Osteocyte (in vitro differentiated cells): ENCODE results near the gene DNAI1. TPM values are rescaled to one million over a fixed set of nuclear protein-coding genes. Genes with fewer than 3 reads are reported as not detected.
"Not testable (repeated sequence)": the region's sequence is repeated elsewhere in the genome, so short reads cannot be mapped to it uniquely, and the experiment has no call there.

Experiments used
- DNase-seq: peaks from one replicate; pipeline ENCODE4 v3.0.0; 2021; ENCODE audit warnings: mixed read lengths; ENCODE audit not compliant: unreplicated experiment; ENCODE audit errors: extremely low spot score
- H3K27ac Mint-ChIP-seq: one replicate; pipeline ENCODE4 v1.8.0; 2021; ENCODE audit warnings: mild to moderate bottlenecking, mixed read lengths; ENCODE audit not compliant: unreplicated experiment
- H3K27me3 Mint-ChIP-seq: one replicate; pipeline ENCODE4 v1.8.0; 2021; ENCODE audit warnings: mixed read lengths; ENCODE audit not compliant: unreplicated experiment
- H3K36me3 Mint-ChIP-seq: one replicate; pipeline ENCODE4 v1.8.0; 2021; ENCODE audit warnings: mixed read lengths; ENCODE audit not compliant: unreplicated experiment
- H3K4me1 Mint-ChIP-seq: one replicate; pipeline ENCODE4 v1.8.0; 2021; ENCODE audit warnings: mixed read lengths; ENCODE audit not compliant: unreplicated experiment
- H3K4me3 Mint-ChIP-seq: one replicate; pipeline ENCODE4 v1.8.0; 2021; ENCODE audit warnings: mild to moderate bottlenecking, moderate library complexity, mixed read lengths; ENCODE audit not compliant: unreplicated experiment
- H3K9me3 Mint-ChIP-seq: one replicate; pipeline ENCODE4 v1.8.0; 2021; ENCODE audit warnings: mixed read lengths; ENCODE audit not compliant: unreplicated experiment
- CTCF ChIP-seq: fragments of 200-600 bp; sonication (generic); IDR thresholded peaks from 2 replicates; pipeline ENCODE4 v1.5.0; 2021; ENCODE audit warnings: antibody characterized with exemption, mild to moderate bottlenecking, moderate library complexity
- total RNA-seq: library from RNA; stranded (reverse); gene quantifications from 2 replicates; pipeline ENCODE4 v1.2.1, GENCODE V29; 2021

The DNAI1 gene
- total RNA-seq, 1 donor from 2014 or later: not detected

GRCh38 chr9:34526026-34526425 is 67.4 kb downstream of the DNAI1 start:
- no peak overlapping the region for H3K27ac Mint-ChIP-seq
- no peaks in the 10 kb centered on the region for H3K36me3 Mint-ChIP-seq
- no peak for DNase-seq
- no peaks in the 10 kb centered on the region for H3K9me3 Mint-ChIP-seq
- H3K4me3 Mint-ChIP-seq: no peak overlapping the region
- H3K4me1 Mint-ChIP-seq: peaks cover 4% of the 10 kb centered on the region
- H3K27me3 Mint-ChIP-seq: peaks cover 52% of the 10 kb centered on the region
- TF ChIP-seq CTCF: no peak

GRCh38 chr9:34532041-34532440 is 73.4 kb downstream of the DNAI1 start:
- H3K4me1 Mint-ChIP-seq, H3K36me3 Mint-ChIP-seq: not testable (repeated sequence)
- peaks cover 58% of the 10 kb centered on the region for H3K27me3 Mint-ChIP-seq

GRCh38 chr9:34536685-34537084 is 78.1 kb downstream of the DNAI1 start:
- Mint-ChIP-seq H3K36me3 (no peaks in the 10 kb centered on the region), H3K4me1 (no peaks in the 10 kb centered on the region), H3K4me3 (no peak overlapping the region), H3K27ac (no peak overlapping the region), H3K9me3 (no peaks in the 10 kb centered on the region), H3K27me3 (peaks cover 49% of the 10 kb centered on the region)
- no peak for DNase-seq
- no peak for TF ChIP-seq CTCF

More at GRCh38 chr9:34532041-34532440, 73.4 kb downstream of the DNAI1 start:
- not testable (repeated sequence) for DNase-seq, H3K27ac Mint-ChIP-seq, H3K4me3 Mint-ChIP-seq, H3K9me3 Mint-ChIP-seq

- Mint-ChIP-seq H3K4me3 (no peak overlapping the region), H3K9me3 (no peaks in the 10 kb centered on the region), H3K27ac (no peak overlapping the region), H3K36me3 (no peaks in the 10 kb centered on the region), H3K4me1 (no peaks in the 10 kb centered on the region), H3K27me3 (peaks cover 58% of the 10 kb centered on the region)
- no peak for DNase-seq
- no peak for TF ChIP-seq CTCF
These were observed 82.2 kb downstream of the DNAI1 start for GRCh38 chr9:34540827-34541226.

GRCh38 chr9:34541540-34541939 is 82.9 kb downstream of the DNAI1 start:
- H3K4me1 Mint-ChIP-seq: no peaks in the 10 kb centered on the region
- H3K9me3 Mint-ChIP-seq: no peaks in the 10 kb centered on the region
- H3K27me3 Mint-ChIP-seq: peaks cover 55% of the 10 kb centered on the region

More at GRCh38 chr9:34541540-34541939, 82.9 kb downstream of the DNAI1 start:
- TF ChIP-seq CTCF: no peak
- no peak for DNase-seq
- Mint-ChIP-seq H3K36me3 (no peaks in the 10 kb centered on the region), H3K27ac (no peak overlapping the region), H3K4me3 (no peak overlapping the region)
